K562 (cell line): ENCODE data around the gene CENPN. TPM values are rescaled to one million over a fixed set of nuclear protein-coding genes. Genes with fewer than 3 reads are reported as not detected.

Experiments
- BHLHE40 ChIP-seq: IDR thresholded peaks from 2 replicates; pipeline ENCODE4 v1.6.1; 2011; ENCODE audit warnings: low read length, improper control_type of control experiment
- HNRNPH1 ChIP-seq: fragments of 200-400 bp; formaldehyde crosslinking; optimal IDR thresholded peaks from 2 replicates; pipeline ENCODE3; 2017; ENCODE audit warnings: low read depth, mild to moderate bottlenecking, low read length, moderate library complexity
- ILF3 ChIP-seq: fragments of 450-650 bp; IDR thresholded peaks from 2 replicates; pipeline ENCODE4 v1.6.1; 2018; ENCODE audit warnings: antibody characterized with exemption, mild to moderate bottlenecking, moderate library complexity, borderline replicate concordance
- PTBP1 ChIP-seq: fragments of 200-400 bp; formaldehyde crosslinking; IDR thresholded peaks from 2 replicates; pipeline ENCODE4 v1.6.1; 2017; ENCODE audit warnings: low read depth, low read length
- SETDB1 ChIP-seq: IDR thresholded peaks from one replicate; pipeline ENCODE4 v1.6.1; 2012; ENCODE audit warnings: low read length, control low read depth, inconsistent platforms
- SUPT5H ChIP-seq: fragments of 450-650 bp; IDR thresholded peaks from 2 replicates; pipeline ENCODE4 v1.6.1; 2016
- TCF7 ChIP-seq: sonication (generic); IDR thresholded peaks from 2 replicates; pipeline ENCODE4 v1.6.1; 2016; ENCODE audit warnings: antibody characterized with exemption, borderline replicate concordance
- ZNF253 ChIP-seq: fragments of 250-450 bp; sonication (Bioruptor Pico); conservative IDR thresholded peaks from 2 replicates; pipeline ENCODE4 v1.6.1; 2021; ENCODE audit warnings: mild to moderate bottlenecking
- ZNF79 ChIP-seq: fragments of 250-450 bp; sonication (Bioruptor Pico); IDR thresholded peaks from 2 replicates; pipeline ENCODE4 v1.4.0; 2020; ENCODE audit warnings: low read depth, mild to moderate bottlenecking, moderate library complexity
- polyA plus RNA-seq, 8 experiments: library from polyadenylated mRNA; depleted of rRNA in 4 of 8; stranded (reverse) in 5 of 8; unstranded in 3 of 8; fragments of >200 nt; fragmentation: Nextera tagmentation in 2 of 8; fragmentation: Illumina TruSeq in 1 of 8; extraction: Ambion mirVana in 2 of 8; extraction: Trizol in 1 of 8; gene quantifications; 2 replicates each; pipeline versions ENCODE4 v1.2.1 to v1.2.3, GENCODE V29; 2011 to 2014; ENCODE audit warnings: inconsistent platforms in 1 of 8, missing spikeins in 1 of 8
- total RNA-seq, 7 experiments: library from RNA; depleted of rRNA in 6 of 7; stranded (reverse); fragments of >200 nt in 6 of 7; fragmentation: Illumina TruSeq in 2 of 7; extraction: Trizol in 2 of 7; gene quantifications; 2 replicates each; pipeline versions ENCODE4 v1.2.1 to v1.2.3, GENCODE V29; 2011 to 2021; ENCODE audit warnings: low replicate concordance in 1 of 7
- TF ChIP-seq, protein P1 (sequence below): fragments of 250-450 bp; sonication (Bioruptor Pico); IDR thresholded peaks from 2 replicates; pipeline ENCODE4 v1.5.0; 2020; ENCODE audit warnings: mild to moderate bottlenecking
- TF ChIP-seq, protein P2 (sequence below), 2 experiments: fragments of 450-650 bp in 1 of 2; sonication (generic) in 1 of 2; formaldehyde crosslinking in 1 of 2; IDR thresholded peaks in 1 of 2; conservative IDR thresholded peaks in 1 of 2; 2 replicates each; pipeline versions ENCODE4 v1.6.1 to v1.8.1; 2016 to 2023; ENCODE audit warnings: mild to moderate bottlenecking in 2 of 2, moderate library complexity in 2 of 2, inconsistent platforms in 1 of 2, missing genetic modification reagents in 1 of 2
- TF ChIP-seq, protein P3 (sequence below): sonication (generic); formaldehyde crosslinking; IDR thresholded peaks from 2 replicates; pipeline ENCODE4 v1.5.0; 2020; ENCODE audit warnings: missing genetic modification reagents
- TF ChIP-seq, protein P4 (sequence below), 2 experiments: fragments of 450-650 bp; formaldehyde crosslinking in 1 of 2; IDR thresholded peaks; 2 replicates each; pipeline versions ENCODE4 v1.4.0 to v1.6.1; 2014 to 2020; ENCODE audit warnings: mild to moderate bottlenecking in 2 of 2, borderline replicate concordance in 1 of 2, low read depth in 1 of 2

CENPN gene
- total and polyA plus RNA-seq, 9 of the 15 experiments (the other 6 are each of a cell fraction or from before 2014, with no cell fraction given), result 92.3 to 384 (median 140) TPM

DNA sequence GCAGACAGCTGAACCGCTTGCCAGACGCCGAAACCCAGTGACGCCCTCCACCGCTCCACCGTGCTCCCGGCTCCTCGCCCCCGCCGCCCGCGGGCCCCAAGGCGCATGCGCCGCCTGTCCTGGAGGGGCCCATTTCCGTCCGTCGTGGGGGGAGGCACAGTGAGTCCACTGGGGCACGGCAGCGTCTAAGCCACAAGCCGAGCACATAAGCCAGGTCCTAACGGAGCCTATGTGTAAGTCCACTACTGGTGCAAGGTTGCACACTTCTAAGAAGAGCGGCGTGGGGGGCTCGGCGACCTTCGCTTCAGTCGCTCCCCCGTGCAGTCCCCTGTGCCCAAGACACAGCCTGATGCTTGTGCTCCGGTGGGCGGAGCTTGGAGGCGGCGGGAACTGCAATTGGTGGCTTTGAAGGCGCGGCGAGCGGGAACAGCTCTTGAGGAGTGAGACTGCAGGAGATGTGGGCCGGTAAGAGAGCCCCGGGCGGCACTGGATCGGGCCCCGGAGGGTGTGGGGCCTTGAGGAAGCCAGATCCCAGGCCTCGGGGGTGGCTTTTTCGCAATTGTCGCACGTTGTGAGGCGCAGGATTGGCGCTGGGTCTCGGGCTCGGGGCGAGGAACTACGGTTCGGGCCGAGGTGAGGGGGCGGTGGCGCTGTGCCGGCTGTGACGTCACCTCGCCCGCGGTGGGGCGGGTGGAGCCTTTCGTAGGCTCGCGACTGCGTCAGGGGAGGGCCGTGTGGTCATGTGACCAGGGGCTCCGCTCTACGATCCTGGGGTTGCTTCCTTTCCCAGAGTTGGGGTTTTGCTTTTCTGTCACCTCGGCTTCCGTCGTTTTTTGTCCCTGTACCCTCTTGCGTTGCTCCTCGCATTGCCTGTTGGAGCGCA lies at the start of gene CENPN, which contains the start of gene CMC2 (continued):
- TF ChIP-seq ILF3, result no peak
- no peak; the same call in 1 of the 2 replicates for TF ChIP-seq TCF7
- no peak for TF ChIP-seq HNRNPH1
- no peak for TF ChIP-seq ZNF253
- TF ChIP-seq ZNF79, result no peak
- TF ChIP-seq, protein P1, sequence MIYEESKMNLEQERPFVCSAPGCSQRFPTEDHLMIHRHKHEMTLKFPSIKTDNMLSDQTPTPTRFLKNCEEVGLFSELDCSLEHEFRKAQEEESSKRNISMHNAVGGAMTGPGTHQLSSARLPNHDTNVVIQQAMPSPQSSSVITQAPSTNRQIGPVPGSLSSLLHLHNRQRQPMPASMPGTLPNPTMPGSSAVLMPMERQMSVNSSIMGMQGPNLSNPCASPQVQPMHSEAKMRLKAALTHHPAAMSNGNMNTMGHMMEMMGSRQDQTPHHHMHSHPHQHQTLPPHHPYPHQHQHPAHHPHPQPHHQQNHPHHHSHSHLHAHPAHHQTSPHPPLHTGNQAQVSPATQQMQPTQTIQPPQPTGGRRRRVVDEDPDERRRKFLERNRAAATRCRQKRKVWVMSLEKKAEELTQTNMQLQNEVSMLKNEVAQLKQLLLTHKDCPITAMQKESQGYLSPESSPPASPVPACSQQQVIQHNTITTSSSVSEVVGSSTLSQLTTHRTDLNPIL (CRISPR knock-in tag), result no peak
- peak; percentile 98 for TF ChIP-seq SUPT5H
- TF ChIP-seq SETDB1, result no peak
- TF ChIP-seq, protein P2, sequence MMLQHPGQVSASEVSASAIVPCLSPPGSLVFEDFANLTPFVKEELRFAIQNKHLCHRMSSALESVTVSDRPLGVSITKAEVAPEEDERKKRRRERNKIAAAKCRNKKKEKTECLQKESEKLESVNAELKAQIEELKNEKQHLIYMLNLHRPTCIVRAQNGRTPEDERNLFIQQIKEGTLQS (IDR thresholded peaks at IDR 0.05), result peak; percentile 98
- TF ChIP-seq, protein P2 (CRISPR knock-in tag; conservative IDR thresholded peaks at IDR 0.05), result 0 out of 2 replicates have a peak, but pooled peaks have one; percentile 52
- TF ChIP-seq PTBP1, result no peak
- TF ChIP-seq, protein P3, sequence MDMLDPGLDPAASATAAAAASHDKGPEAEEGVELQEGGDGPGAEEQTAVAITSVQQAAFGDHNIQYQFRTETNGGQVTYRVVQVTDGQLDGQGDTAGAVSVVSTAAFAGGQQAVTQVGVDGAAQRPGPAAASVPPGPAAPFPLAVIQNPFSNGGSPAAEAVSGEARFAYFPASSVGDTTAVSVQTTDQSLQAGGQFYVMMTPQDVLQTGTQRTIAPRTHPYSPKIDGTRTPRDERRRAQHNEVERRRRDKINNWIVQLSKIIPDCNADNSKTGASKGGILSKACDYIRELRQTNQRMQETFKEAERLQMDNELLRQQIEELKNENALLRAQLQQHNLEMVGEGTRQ (CRISPR knock-in tag), result peak; percentile 98
- TF ChIP-seq BHLHE40, result peak; percentile 95
- TF ChIP-seq, protein P4, sequence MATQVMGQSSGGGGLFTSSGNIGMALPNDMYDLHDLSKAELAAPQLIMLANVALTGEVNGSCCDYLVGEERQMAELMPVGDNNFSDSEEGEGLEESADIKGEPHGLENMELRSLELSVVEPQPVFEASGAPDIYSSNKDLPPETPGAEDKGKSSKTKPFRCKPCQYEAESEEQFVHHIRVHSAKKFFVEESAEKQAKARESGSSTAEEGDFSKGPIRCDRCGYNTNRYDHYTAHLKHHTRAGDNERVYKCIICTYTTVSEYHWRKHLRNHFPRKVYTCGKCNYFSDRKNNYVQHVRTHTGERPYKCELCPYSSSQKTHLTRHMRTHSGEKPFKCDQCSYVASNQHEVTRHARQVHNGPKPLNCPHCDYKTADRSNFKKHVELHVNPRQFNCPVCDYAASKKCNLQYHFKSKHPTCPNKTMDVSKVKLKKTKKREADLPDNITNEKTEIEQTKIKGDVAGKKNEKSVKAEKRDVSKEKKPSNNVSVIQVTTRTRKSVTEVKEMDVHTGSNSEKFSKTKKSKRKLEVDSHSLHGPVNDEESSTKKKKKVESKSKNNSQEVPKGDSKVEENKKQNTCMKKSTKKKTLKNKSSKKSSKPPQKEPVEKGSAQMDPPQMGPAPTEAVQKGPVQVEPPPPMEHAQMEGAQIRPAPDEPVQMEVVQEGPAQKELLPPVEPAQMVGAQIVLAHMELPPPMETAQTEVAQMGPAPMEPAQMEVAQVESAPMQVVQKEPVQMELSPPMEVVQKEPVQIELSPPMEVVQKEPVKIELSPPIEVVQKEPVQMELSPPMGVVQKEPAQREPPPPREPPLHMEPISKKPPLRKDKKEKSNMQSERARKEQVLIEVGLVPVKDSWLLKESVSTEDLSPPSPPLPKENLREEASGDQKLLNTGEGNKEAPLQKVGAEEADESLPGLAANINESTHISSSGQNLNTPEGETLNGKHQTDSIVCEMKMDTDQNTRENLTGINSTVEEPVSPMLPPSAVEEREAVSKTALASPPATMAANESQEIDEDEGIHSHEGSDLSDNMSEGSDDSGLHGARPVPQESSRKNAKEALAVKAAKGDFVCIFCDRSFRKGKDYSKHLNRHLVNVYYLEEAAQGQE (IDR thresholded peaks at IDR 0.05; ENCODE audit: borderline replicate concordance), result peak; percentile 82
- TF ChIP-seq, protein P4 (CRISPR knock-in tag; IDR thresholded peaks at IDR 0.05; ENCODE audit: low read depth), result peak; percentile 89; the same call in 1 of the 2 replicates
